Kidney epithelial cell (primary cell): ENCODE results near the gene DBX2. TPM values are rescaled to one million over a fixed set of nuclear protein-coding genes. Genes with fewer than 3 reads are reported as not detected.

Source experiments
- DNase-seq: peaks from one replicate; pipeline ENCODE4 v3.0.0-alpha.2; 2010; ENCODE audit warnings: low read depth
- H3K27me3 ChIP-seq: 2 replicates; pipeline ENCODE4 v1.6.0; 2011; ENCODE audit warnings: low read length; ENCODE audit not compliant: control insufficient read depth, insufficient read depth
- H3K36me3 ChIP-seq: 2 replicates; pipeline ENCODE4 v1.5.1; 2011; ENCODE audit warnings: low read length; ENCODE audit not compliant: control insufficient read depth, insufficient read depth
- H3K4me3 ChIP-seq: 2 replicates; pipeline ENCODE4 v1.5.1; 2011; ENCODE audit warnings: low read depth, mild to moderate bottlenecking, control low read depth, low read length
- total RNA-seq: library from RNA; depleted of rRNA; stranded (reverse); fragments of >200 nt; gene quantifications from 2 replicates; pipeline ENCODE4 v1.2.3, GENCODE V29; 2015
- TF ChIP-seq, protein P1 (sequence below): IDR thresholded peaks from 2 replicates; pipeline ENCODE4 v1.5.1; 2011; ENCODE audit warnings: mild to moderate bottlenecking, moderate library complexity, low read length, control low read depth, inconsistent platforms; ENCODE audit not compliant: insufficient read depth, poor library complexity, severe bottlenecking

DBX2 gene
- total RNA-seq, 1 donor from 2014 or later, result not detected

- no peak overlapping the region for H3K4me3 ChIP-seq
- H3K36me3 ChIP-seq, result no peaks in the 10 kb centered on the region
- no peak for DNase-seq
- H3K27me3 ChIP-seq, result no peaks in the 10 kb centered on the region
- TF ChIP-seq, protein P1, sequence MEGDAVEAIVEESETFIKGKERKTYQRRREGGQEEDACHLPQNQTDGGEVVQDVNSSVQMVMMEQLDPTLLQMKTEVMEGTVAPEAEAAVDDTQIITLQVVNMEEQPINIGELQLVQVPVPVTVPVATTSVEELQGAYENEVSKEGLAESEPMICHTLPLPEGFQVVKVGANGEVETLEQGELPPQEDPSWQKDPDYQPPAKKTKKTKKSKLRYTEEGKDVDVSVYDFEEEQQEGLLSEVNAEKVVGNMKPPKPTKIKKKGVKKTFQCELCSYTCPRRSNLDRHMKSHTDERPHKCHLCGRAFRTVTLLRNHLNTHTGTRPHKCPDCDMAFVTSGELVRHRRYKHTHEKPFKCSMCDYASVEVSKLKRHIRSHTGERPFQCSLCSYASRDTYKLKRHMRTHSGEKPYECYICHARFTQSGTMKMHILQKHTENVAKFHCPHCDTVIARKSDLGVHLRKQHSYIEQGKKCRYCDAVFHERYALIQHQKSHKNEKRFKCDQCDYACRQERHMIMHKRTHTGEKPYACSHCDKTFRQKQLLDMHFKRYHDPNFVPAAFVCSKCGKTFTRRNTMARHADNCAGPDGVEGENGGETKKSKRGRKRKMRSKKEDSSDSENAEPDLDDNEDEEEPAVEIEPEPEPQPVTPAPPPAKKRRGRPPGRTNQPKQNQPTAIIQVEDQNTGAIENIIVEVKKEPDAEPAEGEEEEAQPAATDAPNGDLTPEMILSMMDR, result no peak
Measured at GRCh38 chr12:45077251-45077650, 26.4 kb upstream of the DBX2 start.

GRCh38 chr12:45076417-45077026 is 25.6 kb upstream of the DBX2 start:
- no peak overlapping the region for H3K4me3 ChIP-seq
- TF ChIP-seq, protein P1, result no peak
- no peaks in the 10 kb centered on the region for H3K27me3 ChIP-seq
- DNase-seq, result no peak
- no peaks in the 10 kb centered on the region for H3K36me3 ChIP-seq

- TF ChIP-seq, protein P1, result no peak
- no peak overlapping the region for H3K4me3 ChIP-seq
- H3K36me3 ChIP-seq, result no peaks in the 10 kb centered on the region
- no peaks in the 10 kb centered on the region for H3K27me3 ChIP-seq
- no peak for DNase-seq
Measured at GRCh38 chr12:45075587-45076282, 24.8 kb upstream of the DBX2 start.

DNA sequence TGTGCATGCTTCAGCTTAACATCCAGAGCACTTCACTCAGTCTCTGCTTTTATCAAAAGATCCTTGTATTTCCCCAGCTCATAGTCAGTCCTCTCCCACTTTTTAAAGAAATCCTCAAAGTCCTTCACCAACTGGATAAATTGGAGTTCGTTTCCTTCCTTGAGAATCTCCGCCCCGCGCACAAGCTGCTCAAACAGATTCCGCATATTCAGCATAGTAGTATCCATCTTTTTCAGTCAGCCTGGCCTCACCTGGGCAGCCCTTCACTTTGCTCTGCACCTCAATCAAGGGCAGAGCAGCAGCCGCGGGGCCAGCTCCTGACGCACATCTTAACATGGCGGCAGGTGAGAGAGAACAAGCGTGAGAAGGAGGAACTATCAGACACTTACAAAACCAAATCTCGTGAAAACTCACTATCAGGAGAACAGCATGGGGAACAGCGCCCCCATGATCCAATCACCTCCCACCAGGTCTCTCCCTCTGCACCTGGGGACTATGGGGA is 14.3 kb upstream of the DBX2 start:
- Histone ChIP-seq H3K27me3 (no peaks in the 10 kb centered on the region), H3K36me3 (no peaks in the 10 kb centered on the region), H3K4me3 (no peak overlapping the region)
- DNase-seq, result no peak
- TF ChIP-seq, protein P1, result no peak

DNA sequence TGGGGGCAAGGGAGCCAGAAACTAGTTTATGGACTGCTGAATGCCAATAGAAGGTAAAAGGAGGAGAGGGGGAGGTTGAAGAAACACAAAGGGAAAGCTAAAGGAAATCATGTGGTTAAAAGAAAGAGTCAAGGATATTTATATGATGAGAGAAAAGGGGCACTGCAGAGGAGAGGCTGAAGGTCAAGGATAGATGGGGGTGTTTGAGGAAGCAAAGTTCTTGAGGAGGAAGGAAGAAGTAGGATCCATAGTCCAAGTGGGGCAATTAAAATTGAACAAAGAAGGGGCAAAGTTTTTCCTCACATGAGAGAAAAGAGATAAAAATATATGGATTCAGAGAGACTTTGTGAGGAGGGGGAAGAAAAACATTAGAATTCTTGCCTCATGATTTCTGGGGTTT is 10.1 kb upstream of the DBX2 start:
- no peak overlapping the region for H3K4me3 ChIP-seq
- no peaks in the 10 kb centered on the region for H3K27me3 ChIP-seq
- H3K36me3 ChIP-seq, result no peaks in the 10 kb centered on the region
- TF ChIP-seq, protein P1, result no peak
- no peak for DNase-seq
